ENCODE data around the gene ABHD17B.
A peak's percentile ranks its signal among the peaks of the same experiment; 100 is the strongest.

ABHD17B gene

DNA sequence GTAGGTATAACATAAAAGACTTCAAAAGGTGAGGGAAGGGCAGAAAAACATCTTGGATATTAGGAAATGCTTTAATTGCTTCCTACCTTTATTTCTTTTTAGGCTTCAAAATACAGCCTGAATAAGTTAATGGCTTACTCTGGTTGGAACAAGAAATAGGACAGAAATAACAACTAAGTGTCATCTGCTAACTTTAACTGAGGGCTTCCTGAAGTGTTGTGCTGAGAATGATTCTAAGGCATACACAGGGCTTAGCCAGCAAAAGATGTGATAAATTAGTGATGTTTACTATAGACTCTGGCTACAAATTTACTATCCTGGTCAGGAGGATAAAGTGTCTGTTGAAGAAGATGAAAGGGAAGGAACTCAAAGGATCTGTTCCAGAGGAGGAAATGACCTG, 34.2 kb downstream of the ABHD17B start:
- DNase-seq (ENCODE audit: low read depth) = no peak

DNA sequence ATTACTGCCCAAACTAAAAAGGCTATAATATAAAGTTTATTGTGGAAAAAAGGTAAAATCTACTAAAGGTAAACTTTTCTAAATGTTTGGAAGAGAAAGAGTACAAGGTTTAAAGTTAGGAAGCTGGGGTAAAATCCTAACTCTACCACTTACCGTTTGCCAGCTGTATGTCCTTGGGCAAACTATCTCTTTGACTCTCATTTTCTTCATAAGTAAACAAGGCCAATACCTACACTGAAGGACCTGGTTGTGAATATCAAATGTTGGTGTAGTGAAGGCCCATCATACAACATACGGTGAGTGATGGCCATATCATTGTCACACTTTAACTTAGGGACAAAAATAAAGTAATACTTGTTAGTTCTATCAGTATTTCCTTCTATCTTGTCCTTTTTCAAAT, 34.9 kb downstream of the ABHD17B start:
- DNase-seq (ENCODE audit: low read depth) = no peak

DNA sequence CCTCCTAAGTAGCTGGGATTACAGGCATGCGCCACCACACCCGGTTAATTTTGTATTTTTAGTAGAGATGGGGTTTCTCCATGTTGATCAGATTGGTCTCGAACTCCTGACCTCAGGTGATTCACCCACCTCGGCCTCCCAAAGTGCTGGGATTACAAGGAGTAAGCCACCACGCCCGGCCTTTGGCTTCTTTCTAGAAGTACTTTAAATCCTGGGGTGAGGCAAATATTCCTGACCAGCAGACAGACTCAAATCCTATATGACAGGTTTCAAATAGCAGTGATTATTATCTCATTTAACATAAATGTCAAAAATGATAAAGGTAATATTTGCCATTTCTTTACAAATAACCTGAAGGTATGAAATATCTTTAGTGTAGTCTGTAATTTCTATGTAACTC, 35.6 kb downstream of the ABHD17B start:
- no peak for DNase-seq (ENCODE audit: low read depth)

DNA sequence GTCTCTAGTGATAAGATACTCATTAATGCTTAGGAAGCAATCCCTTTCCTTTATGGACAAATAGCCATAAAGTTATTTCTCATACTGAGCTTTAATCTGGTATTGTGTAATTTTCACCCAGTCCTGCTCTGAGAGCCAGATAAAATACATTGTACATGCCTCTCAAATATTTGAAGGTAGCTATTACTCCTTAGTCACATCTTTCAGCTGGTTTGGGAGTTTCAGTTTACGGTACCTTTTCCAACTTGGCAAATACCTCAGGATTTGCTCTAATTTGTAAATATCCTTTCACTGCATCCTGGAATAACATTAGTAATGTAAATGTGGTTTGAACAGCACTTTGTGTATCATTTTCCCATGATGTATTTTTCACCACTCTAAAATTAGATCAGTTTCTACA, 47.4 kb downstream of the ABHD17B start:
- DNase-seq (ENCODE audit: low read depth) = peak; percentile 65

DNA sequence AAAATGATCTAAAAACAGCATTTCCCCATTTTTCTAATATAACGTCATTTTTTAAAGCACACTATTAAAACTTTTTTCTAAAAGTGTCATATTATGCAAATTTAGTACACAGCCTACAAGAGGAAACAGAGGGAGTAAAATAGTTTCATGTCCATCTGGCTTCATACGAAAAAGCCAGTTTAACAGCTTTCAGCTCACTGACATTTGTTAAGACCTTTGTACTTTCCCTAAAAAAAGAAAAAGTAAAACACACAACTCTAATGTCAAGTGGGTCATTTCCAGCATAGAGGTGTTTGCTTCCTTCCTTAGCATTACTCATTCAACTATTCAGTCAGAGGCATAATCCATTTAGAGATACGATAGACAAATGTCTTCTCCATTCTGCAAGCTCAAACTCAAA, 49.4 kb downstream of the ABHD17B start:
- DNase-seq (ENCODE audit: low read depth) = no peak

DNA sequence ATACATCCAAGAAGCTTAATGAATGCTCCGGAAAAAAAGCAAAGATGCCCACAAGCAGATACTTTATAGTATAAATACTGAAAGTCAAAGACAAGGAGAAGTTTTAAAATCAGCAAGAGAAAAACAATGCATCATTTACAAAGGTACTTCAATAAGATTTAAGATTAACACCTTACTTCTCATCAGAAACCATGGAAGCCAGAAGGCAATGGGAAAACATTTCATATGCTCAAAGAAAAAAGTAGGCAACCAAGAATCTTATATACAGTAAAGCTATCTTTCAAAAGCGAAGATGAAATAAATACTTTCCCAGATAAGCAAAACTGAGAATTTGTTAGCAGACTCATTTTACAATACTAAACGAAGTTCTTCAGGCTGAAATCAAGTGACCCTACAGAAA, 51.1 kb downstream of the ABHD17B start:
- no peak for DNase-seq (ENCODE audit: low read depth)

DNA sequence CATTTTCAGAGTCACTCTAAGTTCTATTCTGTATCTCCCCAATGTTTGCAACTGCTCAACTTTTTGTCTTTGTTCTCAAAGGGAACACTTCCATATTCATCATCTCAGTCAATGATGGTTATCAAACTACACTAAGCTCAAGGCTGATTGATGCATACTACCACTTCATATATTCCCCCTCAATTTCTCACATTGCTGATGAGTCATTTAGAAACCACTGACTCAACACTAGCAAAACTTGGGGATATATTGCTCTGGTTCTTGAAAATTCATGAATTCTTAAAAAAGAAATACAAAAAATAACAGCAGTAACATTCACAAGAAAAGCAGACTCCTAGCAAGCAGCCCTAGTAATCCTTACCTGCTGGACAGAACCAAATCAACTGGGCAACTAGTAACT, 52.2 kb downstream of the ABHD17B start:
- DNase-seq (ENCODE audit: low read depth) = peak; percentile 66

DNA sequence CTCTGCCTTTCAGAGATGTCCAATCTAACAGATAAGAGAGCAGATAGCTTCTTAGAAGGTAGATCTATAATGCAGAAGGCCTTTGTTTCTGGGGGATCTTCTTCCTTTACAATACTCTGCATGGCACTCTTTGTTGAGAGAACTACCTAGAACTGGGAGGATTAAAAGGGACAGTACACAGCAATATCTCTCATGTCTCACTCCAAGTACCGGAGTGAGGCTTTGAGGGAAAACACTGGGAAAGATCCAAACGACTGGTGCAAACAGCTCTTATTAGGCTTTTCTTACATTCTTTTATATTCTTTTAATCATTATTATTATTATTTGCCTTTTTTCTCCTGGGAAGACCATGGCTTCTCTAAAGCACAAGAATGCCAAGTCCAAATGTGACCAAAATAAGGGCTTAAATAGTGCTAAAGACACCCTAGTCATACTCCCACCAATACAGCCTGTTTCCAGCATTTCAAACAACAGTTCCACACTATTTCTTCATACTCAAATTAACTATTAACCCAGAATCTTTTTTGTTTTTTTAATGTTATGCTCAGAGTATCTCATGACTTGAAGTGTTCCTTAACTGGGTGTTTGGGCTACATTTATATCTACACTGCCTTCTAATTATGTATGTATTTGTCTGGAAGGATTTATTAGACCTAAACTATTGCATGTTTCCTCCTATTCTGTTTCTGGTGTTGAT, 52.7 kb downstream of the ABHD17B start:
- DNase-seq (ENCODE audit: low read depth) = no peak

DNA sequence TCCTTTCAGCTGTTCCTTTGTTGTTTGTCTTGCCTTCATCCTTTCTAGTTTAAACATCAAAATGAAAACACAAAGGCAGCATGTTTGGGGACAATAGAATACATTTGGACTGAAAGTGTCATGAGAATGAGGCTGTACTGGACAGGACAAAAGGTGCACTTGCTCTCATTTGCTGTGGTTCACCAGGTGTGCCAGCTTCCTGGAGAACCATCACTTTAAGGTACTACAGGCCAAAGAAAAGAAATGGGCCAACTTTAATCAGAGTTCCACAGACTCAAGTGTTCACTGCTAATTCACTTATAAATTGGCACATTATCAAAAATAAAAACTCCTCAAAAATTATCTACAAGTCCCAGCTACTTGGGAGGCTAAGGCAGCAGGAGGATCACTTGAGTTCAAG, 53.8 kb downstream of the ABHD17B start:
- no peak for DNase-seq (ENCODE audit: low read depth)

DNA sequence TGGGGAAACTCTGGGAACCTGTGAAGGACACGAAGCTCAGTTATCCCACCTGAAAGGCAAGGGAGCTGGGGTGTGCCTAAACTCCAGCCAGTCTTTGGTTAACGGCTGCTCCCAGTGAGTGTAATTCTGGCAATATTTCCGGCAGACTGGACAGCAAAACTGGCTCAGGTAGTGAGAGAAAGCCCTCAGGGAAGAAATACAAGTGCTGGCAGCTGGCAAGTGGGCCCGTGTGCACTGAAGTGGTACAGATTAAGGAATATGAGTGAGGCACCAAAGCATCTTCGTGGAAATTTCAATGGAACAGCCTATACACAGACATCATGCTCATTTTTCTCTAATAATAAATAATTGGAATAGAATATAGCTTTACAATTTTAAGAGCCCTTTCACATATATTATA, 56.2 kb downstream of the ABHD17B start:
- DNase-seq (ENCODE audit: low read depth) = no peak

DNA sequence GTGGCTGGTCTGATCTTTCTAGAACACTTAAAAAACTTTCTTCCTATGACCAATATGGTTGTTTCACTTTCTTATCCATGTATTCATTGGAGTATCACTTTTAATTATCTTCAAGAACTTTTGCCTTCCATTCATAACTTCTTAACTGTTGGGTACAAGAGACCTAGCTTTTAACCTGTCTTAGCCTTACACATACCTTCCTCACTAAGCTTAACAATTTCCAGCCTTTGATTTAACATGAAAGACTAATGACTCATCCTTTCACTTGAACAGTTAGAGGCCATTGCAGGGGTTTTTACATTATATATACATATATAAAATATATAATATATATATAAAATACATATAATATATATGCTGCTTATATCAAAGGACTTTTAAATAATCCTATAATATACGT, 57.9 kb downstream of the ABHD17B start:
- DNase-seq (ENCODE audit: low read depth) = peak; percentile 9

DNA sequence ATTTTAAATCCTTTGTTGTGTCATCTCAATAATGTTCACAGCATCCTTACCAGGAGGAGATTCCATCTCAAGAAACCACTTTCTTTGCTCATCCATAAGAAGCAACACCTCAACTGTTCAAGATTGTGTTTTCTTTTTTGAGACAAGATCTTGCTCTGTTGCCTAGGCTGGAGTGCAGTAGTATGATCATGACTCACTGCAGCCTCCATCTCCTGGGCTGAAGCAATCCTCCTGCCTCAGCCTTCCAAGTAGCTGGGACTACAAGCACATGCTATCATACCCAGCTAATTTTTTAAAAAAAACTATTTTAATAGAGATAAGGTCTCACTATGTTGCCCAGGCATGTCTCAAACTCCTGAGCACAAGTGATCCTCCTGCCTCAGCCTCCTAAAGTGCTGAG, 60.0 kb downstream of the ABHD17B start:
- no peak for DNase-seq (ENCODE audit: low read depth)

DNA sequence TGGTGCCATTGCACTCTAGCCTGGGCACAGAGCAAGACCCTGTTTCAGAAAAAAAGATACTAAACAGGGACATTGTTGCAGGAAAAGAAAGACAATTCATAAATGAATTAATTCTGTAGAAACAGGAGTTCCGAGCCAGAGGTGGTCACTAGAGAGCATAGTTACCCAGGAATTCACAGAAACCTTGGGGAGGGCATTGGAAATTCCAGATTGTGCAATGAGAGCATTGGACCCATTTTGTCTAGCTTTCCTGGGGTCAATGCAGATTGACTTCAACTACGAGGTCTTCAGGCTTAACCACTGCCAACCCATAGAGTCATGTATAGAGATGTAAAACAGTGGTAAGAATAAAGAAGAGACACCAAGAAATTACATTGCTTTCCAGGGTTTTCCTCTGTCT, 63.1 kb downstream of the ABHD17B start:
- DNase-seq (ENCODE audit: low read depth) = no peak

DNA sequence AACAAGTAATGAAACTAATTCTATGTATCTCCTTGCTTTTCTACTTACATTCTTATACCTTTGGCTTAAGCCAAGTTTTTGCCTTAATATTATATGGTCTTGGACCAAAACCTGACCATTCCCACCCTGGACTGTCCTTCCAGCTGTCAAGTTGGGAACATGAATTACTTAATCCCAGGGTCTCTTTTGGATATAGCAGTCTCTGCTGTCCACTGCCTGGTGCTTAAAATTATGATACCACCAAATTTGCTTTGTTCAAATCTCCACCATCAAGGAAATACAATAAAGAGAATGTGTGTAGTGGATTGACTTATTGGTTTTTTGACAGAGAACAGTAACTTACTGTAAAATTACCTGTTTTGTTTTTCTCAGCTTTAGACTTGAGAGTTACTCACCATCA, 66.2 kb downstream of the ABHD17B start:
- DNase-seq (ENCODE audit: low read depth) = no peak

DNA sequence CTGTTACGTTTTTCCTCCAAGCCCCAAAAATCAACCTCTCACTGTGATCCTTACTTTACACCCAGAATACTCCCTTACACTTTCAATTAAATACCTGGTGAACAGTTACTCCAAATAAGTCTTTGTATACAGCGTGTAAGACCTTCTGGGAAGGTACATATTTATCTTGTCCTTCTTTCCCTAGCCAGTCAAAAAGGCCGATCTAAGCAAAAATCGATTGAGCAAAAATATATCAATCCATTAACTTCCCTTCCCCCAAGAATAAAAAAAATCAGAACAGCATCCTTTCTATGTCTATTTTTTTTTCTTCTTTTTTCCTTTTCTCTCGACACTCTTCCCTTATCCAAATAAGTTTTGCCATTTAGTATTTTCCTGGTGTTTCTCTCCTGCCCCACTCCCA, 71.3 kb downstream of the ABHD17B start:
- DNase-seq (ENCODE audit: low read depth) = no peak

DNA sequence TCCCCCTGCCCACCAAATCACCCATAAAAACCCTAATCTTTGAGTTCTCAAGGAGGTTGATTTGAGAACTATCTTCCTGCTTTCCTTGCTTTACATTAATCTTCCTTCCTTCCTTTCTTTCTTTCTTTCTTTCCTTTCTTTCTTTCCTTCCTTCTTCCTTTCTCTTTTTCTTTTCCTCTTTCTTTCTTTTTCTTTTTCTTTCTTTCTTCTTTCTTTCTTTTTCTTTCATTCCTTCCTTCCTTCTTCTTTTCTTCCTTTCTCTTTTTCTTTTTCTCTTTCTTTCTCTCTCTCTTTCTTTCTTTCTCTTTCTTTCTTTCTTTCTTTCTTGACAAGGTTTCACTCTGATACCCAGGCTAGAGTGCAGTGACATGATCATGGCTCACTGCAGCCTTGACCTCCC, 75.4 kb downstream of the ABHD17B start:
- DNase-seq (ENCODE audit: low read depth) = no peak

DNA sequence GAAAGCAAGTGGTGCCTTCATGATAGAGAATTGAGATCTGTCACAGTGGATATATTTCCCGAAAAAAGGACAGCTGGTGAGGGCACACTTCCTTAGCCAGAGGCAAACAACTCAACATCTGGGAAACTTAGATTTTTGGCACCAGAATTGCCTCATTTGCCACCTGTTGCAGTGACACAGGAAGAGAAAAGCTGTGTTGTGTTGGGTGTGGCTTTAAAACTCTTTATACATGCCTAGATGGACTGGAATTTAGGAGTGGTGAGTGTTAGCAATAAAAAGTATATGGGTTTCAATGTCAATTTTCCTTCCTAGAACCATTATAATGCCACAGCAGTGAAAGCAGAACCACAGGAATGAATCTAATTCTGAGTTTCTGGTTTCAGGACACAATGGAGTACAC, 80.1 kb downstream of the ABHD17B start:
- DNase-seq (ENCODE audit: low read depth) = no peak

DNA sequence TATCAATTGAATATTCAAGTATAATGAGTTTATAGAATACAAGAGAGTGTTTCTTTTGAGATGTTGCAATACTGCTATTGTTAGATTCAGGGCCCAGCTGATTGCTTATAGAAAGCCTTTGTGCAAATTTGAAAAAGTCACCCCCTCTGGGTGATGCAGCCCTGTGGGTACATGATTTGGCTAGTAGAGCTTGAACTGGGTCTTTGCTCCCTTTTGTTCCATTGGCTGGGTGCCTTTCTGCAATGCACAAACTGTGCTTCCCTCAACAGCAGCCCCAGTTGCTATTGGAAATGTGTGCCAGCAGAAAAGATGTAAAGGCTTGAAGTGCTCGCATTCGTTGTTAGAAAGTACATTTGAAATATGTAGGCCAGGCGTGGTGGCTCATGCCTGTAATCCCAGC, 80.8 kb downstream of the ABHD17B start:
- no peak for DNase-seq (ENCODE audit: low read depth)

DNA sequence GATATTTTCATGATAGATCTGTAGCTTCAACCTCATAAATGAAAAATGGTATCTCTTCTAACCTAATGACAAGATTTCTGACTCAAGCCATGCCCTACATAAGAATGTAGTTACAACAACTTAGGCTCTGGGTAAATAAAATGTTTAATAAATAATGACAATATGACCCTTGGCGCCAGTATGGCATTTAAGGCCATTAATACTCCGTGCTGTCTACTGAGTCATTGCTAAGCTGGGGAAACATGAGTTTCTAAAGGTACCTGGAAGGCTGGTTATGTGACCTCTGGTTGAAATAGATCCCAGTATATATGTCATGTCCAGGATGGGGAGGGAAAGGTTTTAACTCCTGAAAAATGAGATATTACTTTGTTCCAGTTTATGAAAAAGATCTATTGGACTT, 84.7 kb downstream of the ABHD17B start:
- DNase-seq (ENCODE audit: low read depth) = no peak

DNA sequence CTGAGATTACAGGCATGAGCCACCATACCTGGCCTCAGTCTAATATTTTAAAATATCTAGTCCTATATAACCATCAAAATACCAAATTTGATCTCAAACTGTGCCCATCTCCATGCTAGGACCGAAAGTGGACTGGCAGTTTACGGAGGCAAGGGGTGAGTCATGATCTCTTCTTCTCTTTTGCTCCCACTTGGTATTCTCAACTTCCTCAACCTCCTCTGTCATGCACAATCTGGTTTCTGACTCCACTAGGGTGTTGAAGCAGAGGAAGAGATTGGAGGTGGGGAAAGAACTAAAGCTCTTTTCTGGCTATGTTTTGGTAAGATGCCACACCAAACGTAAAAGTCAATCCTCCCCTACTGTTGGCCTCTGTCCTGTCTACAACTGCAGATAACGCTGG, 86.7 kb downstream of the ABHD17B start:
- no peak for DNase-seq (ENCODE audit: low read depth)

DNA sequence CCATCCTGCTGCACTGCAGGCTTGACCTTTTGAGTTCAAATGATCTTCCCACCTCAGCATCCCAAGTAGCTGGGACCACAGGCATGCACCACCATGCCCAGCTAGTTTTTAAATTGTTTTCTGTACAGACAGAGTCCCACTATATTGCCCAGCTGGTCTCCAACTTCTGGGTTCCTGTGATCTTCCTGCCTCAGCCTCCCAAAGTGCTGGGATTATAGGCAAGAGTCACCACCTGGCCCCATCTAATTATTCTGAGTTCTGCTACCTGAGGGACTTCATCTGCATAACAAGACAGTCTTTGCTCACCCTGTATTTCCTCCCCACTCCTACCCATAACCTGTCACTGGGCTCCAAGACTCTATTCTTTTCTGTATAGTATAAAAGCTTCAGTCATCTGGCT, 88.1 kb downstream of the ABHD17B start:
- DNase-seq (ENCODE audit: low read depth) = no peak

DNA sequence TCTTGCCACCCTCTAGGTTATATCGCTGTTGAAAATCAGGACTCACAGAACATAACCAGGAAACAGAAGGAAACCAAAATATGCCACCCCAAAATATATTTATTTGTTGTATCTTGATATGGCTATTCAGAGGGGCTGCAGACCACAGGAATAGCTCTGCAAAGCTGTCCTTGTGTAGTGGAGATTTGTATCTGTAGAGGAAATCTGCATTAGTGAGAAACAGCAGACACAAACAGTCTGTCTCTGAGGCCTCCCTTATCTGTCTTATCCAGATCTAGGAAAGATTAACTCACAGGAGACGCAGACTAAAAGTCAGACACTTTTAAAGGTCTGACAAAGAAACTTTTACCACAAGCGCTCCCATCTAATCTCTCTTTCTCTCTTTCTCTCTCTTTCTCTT, 88.5 kb downstream of the ABHD17B start:
- peak; percentile 3 for DNase-seq (ENCODE audit: low read depth)

DNA sequence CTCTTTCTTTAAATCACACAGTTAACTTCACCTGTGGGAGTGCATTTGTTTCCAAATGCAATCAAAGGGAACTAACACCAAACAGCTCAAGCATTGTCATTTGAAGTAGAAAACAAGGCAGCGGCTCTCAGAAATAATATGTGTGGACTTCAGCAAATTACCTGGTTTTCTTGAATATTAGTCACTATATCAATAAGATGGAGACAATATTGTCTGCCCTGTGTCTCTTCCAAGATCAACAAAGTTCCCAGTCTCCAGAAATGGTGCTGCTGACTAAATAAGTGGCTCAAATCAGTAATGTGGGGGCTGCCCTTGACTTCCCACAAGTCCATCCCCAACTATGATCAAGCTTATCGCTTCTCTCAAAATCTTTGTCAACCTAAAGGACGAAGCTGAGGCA, 89.6 kb downstream of the ABHD17B start:
- DNase-seq (ENCODE audit: low read depth) = no peak

DNA sequence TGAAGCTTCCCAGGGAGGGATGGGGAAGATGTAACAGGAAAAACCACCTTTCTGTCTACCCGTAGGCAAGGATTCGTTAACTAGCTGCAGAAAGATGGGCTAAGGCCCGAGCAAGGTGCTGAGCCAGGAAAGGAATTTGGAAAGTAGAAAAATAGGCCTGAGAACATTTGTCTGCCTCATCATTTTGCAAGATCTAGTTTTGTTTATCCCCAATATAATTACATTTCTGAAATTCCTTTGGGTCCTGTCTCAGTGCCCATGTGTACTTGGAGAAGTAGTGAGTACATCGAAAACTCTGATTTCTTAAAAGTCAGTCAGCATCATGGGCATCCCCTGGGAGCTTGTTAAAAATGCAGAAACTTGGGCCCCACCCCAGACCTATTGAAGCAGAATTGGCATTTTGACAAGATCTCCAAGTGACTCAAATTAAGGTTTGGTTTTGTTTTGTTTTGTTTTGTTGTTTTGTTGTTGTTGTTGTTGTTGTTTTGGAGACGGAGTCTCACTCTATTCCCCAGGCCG, 90.5 kb downstream of the ABHD17B start:
- DNase-seq (ENCODE audit: low read depth) = no peak
